Osteoblast (primary cell): Measurements from ENCODE around the gene TTC27. TPM values are rescaled to one million over a fixed set of nuclear protein-coding genes. Genes with fewer than 3 reads are reported as not detected.

Experiments
- DNase-seq: peaks from one replicate; pipeline ENCODE4 v3.0.0; 2011; ENCODE audit warnings: low spot score, mixed read lengths; ENCODE audit not compliant: insufficient read length; ENCODE audit errors: missing footprints
- H2AFZ ChIP-seq: 2 replicates; pipeline ENCODE4 v1.6.0; 2011; ENCODE audit warnings: mild to moderate bottlenecking, low read length
- H3K27ac ChIP-seq: 2 replicates; pipeline ENCODE4 v1.5.1; 2011; ENCODE audit warnings: mild to moderate bottlenecking, low read depth, low read length, moderate library complexity
- H3K27me3 ChIP-seq: 2 replicates; pipeline ENCODE4 v1.6.0; 2012; ENCODE audit warnings: mild to moderate bottlenecking, control low read depth, inconsistent platforms, low read length, moderate library complexity; ENCODE audit not compliant: insufficient read depth
- H3K36me3 ChIP-seq: 2 replicates; pipeline ENCODE4 v1.5.1; 2011; ENCODE audit warnings: mild to moderate bottlenecking, low read length, control low read depth, moderate library complexity; ENCODE audit not compliant: insufficient read depth
- H3K4me1 ChIP-seq: 2 replicates; pipeline ENCODE4 v1.5.1; 2011; ENCODE audit warnings: mild to moderate bottlenecking, low read length, control low read depth, moderate library complexity; ENCODE audit not compliant: insufficient read depth
- H3K4me2 ChIP-seq: 2 replicates; pipeline ENCODE4 v1.6.0; 2011; ENCODE audit warnings: mild to moderate bottlenecking, low read length; ENCODE audit not compliant: insufficient read depth
- H3K4me3 ChIP-seq: fragments of 200-600 bp; sonication (generic); 3 replicates; pipeline ENCODE4 v1.5.1; 2012; ENCODE audit warnings: mild to moderate bottlenecking, low read length, inconsistent platforms; ENCODE audit not compliant: insufficient read depth
- H3K79me2 ChIP-seq: 2 replicates; pipeline ENCODE4 v1.6.0; 2012; ENCODE audit warnings: mild to moderate bottlenecking, low read length, control low read depth, inconsistent platforms; ENCODE audit not compliant: insufficient read depth
- H3K9me3 ChIP-seq: 2 replicates; pipeline ENCODE4 v1.5.1; 2011; ENCODE audit warnings: low read depth, low read length, control low read depth
- H4K20me1 ChIP-seq: 2 replicates; pipeline ENCODE4 v1.6.0; 2012; ENCODE audit warnings: mild to moderate bottlenecking, low read length, control low read depth; ENCODE audit not compliant: insufficient read depth
- CTCF ChIP-seq: IDR thresholded peaks from 2 replicates; pipeline ENCODE4 v1.5.1; 2011; ENCODE audit warnings: mild to moderate bottlenecking, low read depth, low read length, moderate library complexity; ENCODE audit errors: extremely low read depth
- total RNA-seq: library from RNA; depleted of rRNA; stranded (reverse); fragments of >200 nt; gene quantifications from 2 replicates; pipeline ENCODE4 v1.2.3, GENCODE V29; 2012

Gene TTC27
- total RNA-seq, 1 donor, result 25.3 TPM

- Histone ChIP-seq H3K9me3 (no peaks in the 10 kb centered on the region), H3K36me3 (peaks cover 4% of the 10 kb centered on the region), H4K20me1 (no peaks in the 10 kb centered on the region), H3K4me3 (no peak overlapping the region), H3K79me2 (no peaks in the 10 kb centered on the region), H3K4me2 (no peak overlapping the region), H3K27me3 (no peaks in the 10 kb centered on the region), H3K27ac (no peak overlapping the region), H2AFZ (no peak overlapping the region), H3K4me1 (peaks cover 3% of the 10 kb centered on the region)
- TF ChIP-seq CTCF, result no peak
- no peak for DNase-seq
These were observed 130.4 kb downstream of the TTC27 start for GRCh38 chr2:32758232-32758631.

GRCh38 chr2:32760628-32761027 is 132.8 kb downstream of the TTC27 start:
- no peaks in the 10 kb centered on the region for H3K79me2 ChIP-seq
- H3K36me3 ChIP-seq, result peaks cover 4% of the 10 kb centered on the region
- no peak overlapping the region for H3K4me2 ChIP-seq
- H3K4me1 ChIP-seq, result peaks cover 3% of the 10 kb centered on the region
- no peak overlapping the region for H2AFZ ChIP-seq
- TF ChIP-seq CTCF, result no peak
- H3K9me3 ChIP-seq, result no peaks in the 10 kb centered on the region
- H4K20me1 ChIP-seq, result no peaks in the 10 kb centered on the region
- no peaks in the 10 kb centered on the region for H3K27me3 ChIP-seq
- DNase-seq, result no peak
- H3K4me3 ChIP-seq, result no peak overlapping the region
- no peak overlapping the region for H3K27ac ChIP-seq

GRCh38 chr2:32768387-32769174 is 140.7 kb downstream of the TTC27 start:
- peaks cover 3% of the 10 kb centered on the region for H3K4me1 ChIP-seq
- no peaks in the 10 kb centered on the region for H3K36me3 ChIP-seq
- H3K4me3 ChIP-seq, result no peak overlapping the region
- no peak overlapping the region for H3K4me2 ChIP-seq
- H4K20me1 ChIP-seq, result no peaks in the 10 kb centered on the region
- H2AFZ ChIP-seq, result no peak overlapping the region
- TF ChIP-seq CTCF, result no peak
- H3K79me2 ChIP-seq, result no peaks in the 10 kb centered on the region
- H3K27ac ChIP-seq, result no peak overlapping the region
- H3K9me3 ChIP-seq, result no peaks in the 10 kb centered on the region
- no peak for DNase-seq
- H3K27me3 ChIP-seq, result no peaks in the 10 kb centered on the region

GRCh38 chr2:32770360-32770759 is 142.5 kb downstream of the TTC27 start:
- Histone ChIP-seq H3K27ac (no peak overlapping the region), H3K4me3 (no peak overlapping the region), H4K20me1 (no peaks in the 10 kb centered on the region), H3K36me3 (no peaks in the 10 kb centered on the region), H3K4me2 (no peak overlapping the region), H3K79me2 (no peaks in the 10 kb centered on the region), H3K9me3 (no peaks in the 10 kb centered on the region), H3K4me1 (peaks cover 3% of the 10 kb centered on the region), H2AFZ (no peak overlapping the region), H3K27me3 (no peaks in the 10 kb centered on the region)
- TF ChIP-seq CTCF, result no peak
- DNase-seq, result no peak
